OCI-LY1 (cell line): ENCODE data around the gene OR52L1.

Experiments
- CTCF ChIP-seq: fragments of 200-600 bp; sonication (generic), shearing (Covaris generic); IDR thresholded peaks from 2 replicates; pipeline ENCODE4 v1.5.1; 2017; ENCODE audit warnings: mild to moderate bottlenecking, antibody characterized with exemption, low read length, moderate library complexity, mixed read lengths
- EZH2 ChIP-seq: fragments of 200-600 bp; sonication (generic), shearing (Covaris generic); IDR thresholded peaks from 2 replicates; pipeline ENCODE4 v1.8.0; 2017; ENCODE audit warnings: borderline replicate concordance, mixed run types, mild to moderate bottlenecking, antibody characterized with exemption, low read length, moderate library complexity, mixed read lengths

GRCh38 chr11:5938603-5938965 is 48.2 kb downstream of the OR52L1 start:
- TF ChIP-seq CTCF, result no peak
- no peak for TF ChIP-seq EZH2
